Calu3 (cell line): ENCODE measurements around the gene NCOA1. TPM values are rescaled to one million over a fixed set of nuclear protein-coding genes. Genes with fewer than 3 reads are reported as not detected.

Experiments
- BruUV-seq: library from RNA; stranded (reverse); fragments of 400-500 nt; replicated peaks from 2 replicates; lab custom pipeline; 2021; lab: Mats Ljungman, UMichigan
- CTCF ChIA-PET: fragments of 300-600 bp; sonication (Branson Sonifier 250); formaldehyde crosslinking; loops from one replicate; lab custom pipeline; 2022; ENCODE audit warnings: antibody characterized with exemption; lab: Charles Lee
- DNase-seq: peaks from one replicate; pipeline ENCODE4 v3.0.0; 2022
- H3K27ac Mint-ChIP-seq: one replicate; pipeline ENCODE4 v1.8.0; 2022; ENCODE audit warnings: mixed read lengths; ENCODE audit not compliant: unreplicated experiment
- H3K27me3 Mint-ChIP-seq: one replicate; pipeline ENCODE4 v1.8.0; 2022; ENCODE audit warnings: mixed read lengths; ENCODE audit not compliant: unreplicated experiment
- H3K36me3 Mint-ChIP-seq: one replicate; pipeline ENCODE4 v1.8.0; 2022; ENCODE audit warnings: mild to moderate bottlenecking, moderate library complexity, mixed read lengths; ENCODE audit not compliant: insufficient read depth, unreplicated experiment
- H3K4me1 Mint-ChIP-seq: one replicate; pipeline ENCODE4 v1.8.0; 2022; ENCODE audit warnings: mild to moderate bottlenecking, low read depth, mixed read lengths; ENCODE audit not compliant: unreplicated experiment
- H3K4me3 Mint-ChIP-seq: one replicate; pipeline ENCODE4 v1.8.0; 2022; ENCODE audit warnings: mild to moderate bottlenecking, low read depth, moderate library complexity, mixed read lengths; ENCODE audit not compliant: unreplicated experiment
- H3K9me3 Mint-ChIP-seq: one replicate; pipeline ENCODE4 v1.8.0; 2022; ENCODE audit warnings: low read depth, mixed read lengths; ENCODE audit not compliant: unreplicated experiment
- CTCF ChIP-seq: fragments of 200-600 bp; IDR thresholded peaks from one replicate; pipeline ENCODE4 v1.8.0; 2022; ENCODE audit warnings: antibody characterized with exemption; ENCODE audit not compliant: unreplicated experiment
- intact Hi-C: fragments of 100-400 bp; cut with micrococcal nuclease; formaldehyde crosslinking; loops from one replicate; pipeline ENCODE4 v1.10.0; 2022; ENCODE audit not compliant: unreplicated experiment
- total RNA-seq: library from RNA; stranded (reverse); gene quantifications from 2 replicates; pipeline ENCODE4 v1.2.3, GENCODE V29; 2022

The NCOA1 gene
- total RNA-seq, 1 experiment from 2014 or later: 14.8 TPM

- H3K9me3 Mint-ChIP-seq: no peaks in the 10 kb centered on the region
Observed at GRCh38 chr2:24722141-24722790, 231.2 kb downstream of the NCOA1 start.

GRCh38 chr2:24723191-24723590 is 232.1 kb downstream of the NCOA1 start:
- no peaks in the 10 kb centered on the region for H3K36me3 Mint-ChIP-seq
- CTCF ChIA-PET: no interaction called here
- H3K27me3 Mint-ChIP-seq: no peaks in the 10 kb centered on the region
- no peaks in the 10 kb centered on the region for H3K9me3 Mint-ChIP-seq
- no TSS peak for BruUV-seq
- no peak for TF ChIP-seq CTCF
- intact Hi-C loops: no loop called here
- H3K27ac Mint-ChIP-seq: no peak overlapping the region
- no peaks in the 10 kb centered on the region for H3K4me1 Mint-ChIP-seq
- DNase-seq: no peak
- H3K4me3 Mint-ChIP-seq: no peak overlapping the region

More at GRCh38 chr2:24722141-24722790, 231.2 kb downstream of the NCOA1 start:
- H3K4me1 Mint-ChIP-seq: no peaks in the 10 kb centered on the region
- H3K27me3 Mint-ChIP-seq: no peaks in the 10 kb centered on the region
- intact Hi-C loops: no loop called here
- CTCF ChIA-PET: no interaction called here
- no peaks in the 10 kb centered on the region for H3K36me3 Mint-ChIP-seq
- no peak for TF ChIP-seq CTCF
- H3K27ac Mint-ChIP-seq: no peak overlapping the region
- no TSS peak for BruUV-seq
- no peak for DNase-seq
- H3K4me3 Mint-ChIP-seq: no peak overlapping the region

- H3K4me1 Mint-ChIP-seq: no peaks in the 10 kb centered on the region
- intact Hi-C loops: no loop called here
- no peak for TF ChIP-seq CTCF
- CTCF ChIA-PET: no interaction called here
- no peaks in the 10 kb centered on the region for H3K36me3 Mint-ChIP-seq
- BruUV-seq: no TSS peak
- no peak overlapping the region for H3K4me3 Mint-ChIP-seq
- H3K9me3 Mint-ChIP-seq: no peaks in the 10 kb centered on the region
- no peaks in the 10 kb centered on the region for H3K27me3 Mint-ChIP-seq
- no peak overlapping the region for H3K27ac Mint-ChIP-seq
- DNase-seq: no peak
Observed at GRCh38 chr2:24723665-24724064, 232.6 kb downstream of the NCOA1 start.

- BruUV-seq: no TSS peak
- no peak for TF ChIP-seq CTCF
- Mint-ChIP-seq H3K27ac (no peak overlapping the region), H3K27me3 (no peaks in the 10 kb centered on the region), H3K36me3 (no peaks in the 10 kb centered on the region), H3K9me3 (no peaks in the 10 kb centered on the region), H3K4me3 (no peak overlapping the region), H3K4me1 (no peaks in the 10 kb centered on the region)
- CTCF ChIA-PET: no interaction called here
- DNase-seq: no peak
- intact Hi-C loops: no loop called here
Observed at GRCh38 chr2:24724111-24724775, 233.2 kb downstream of the NCOA1 start.
